ENCODE data around the gene LONRF2.
A peak's percentile ranks its signal among the peaks of the same experiment; 100 is the strongest.

Gene LONRF2

GRCh38 chr2:100243631-100244030 lies 78.7 kb downstream of the LONRF2 start:
- H3K4me3 ChIP-seq (ENCODE audit: low read depth, low read length), result no peak overlapping the region
- no peak for DNase-seq (ENCODE audit: low read depth)
- TF ChIP-seq CTCF (IDR thresholded peaks at IDR 0.05; ENCODE audit: low read depth, low read length, missing control alignments), result no peak

- TF ChIP-seq CTCF (IDR thresholded peaks at IDR 0.05; ENCODE audit: low read depth, low read length, missing control alignments), result peak; percentile 86
- no peak for DNase-seq (ENCODE audit: low read depth)
- no peak overlapping the region for H3K4me3 ChIP-seq (ENCODE audit: low read depth, low read length)
Measured at GRCh38 chr2:100242891-100243619, 79.2 kb downstream of the LONRF2 start.

- TF ChIP-seq CTCF (IDR thresholded peaks at IDR 0.05; ENCODE audit: low read depth, low read length, missing control alignments), result no peak
- no peak for DNase-seq (ENCODE audit: low read depth)
- H3K4me3 ChIP-seq (ENCODE audit: low read depth, low read length), result no peak overlapping the region
Measured at GRCh38 chr2:100242476-100242875, 79.8 kb downstream of the LONRF2 start.

- H3K4me3 ChIP-seq (ENCODE audit: low read depth, low read length), result no peak overlapping the region
- TF ChIP-seq CTCF (IDR thresholded peaks at IDR 0.05; ENCODE audit: low read depth, low read length, missing control alignments), result no peak
- DNase-seq (ENCODE audit: low read depth), result no peak
Measured at GRCh38 chr2:100241236-100241635, 81.1 kb downstream of the LONRF2 start.

GRCh38 chr2:100240386-100240785 lies 81.9 kb downstream of the LONRF2 start:
- DNase-seq (ENCODE audit: low read depth), result no peak
- no peak for TF ChIP-seq CTCF (IDR thresholded peaks at IDR 0.05; ENCODE audit: low read depth, low read length, missing control alignments)
- no peak overlapping the region for H3K4me3 ChIP-seq (ENCODE audit: low read depth, low read length)

GRCh38 chr2:100239486-100240210 lies 82.7 kb downstream of the LONRF2 start:
- TF ChIP-seq CTCF (IDR thresholded peaks at IDR 0.05; ENCODE audit: low read depth, low read length, missing control alignments), result no peak
- no peak for DNase-seq (ENCODE audit: low read depth)
- H3K4me3 ChIP-seq (ENCODE audit: low read depth, low read length), result no peak overlapping the region
